ENCODE measurements around the gene DOK5.

The DOK5 gene

GRCh38 chr20:54515793-54516628 lies 40.6 kb downstream of the DOK5 start:
- no peak for DNase-seq (ENCODE audit: low read depth)

- no peak for DNase-seq (ENCODE audit: low read depth)
These were observed 42.0 kb downstream of the DOK5 start for GRCh38 chr20:54517241-54517975.

GRCh38 chr20:54524849-54525248 lies 49.5 kb downstream of the DOK5 start:
- DNase-seq (ENCODE audit: low read depth) = no peak

GRCh38 chr20:54525916-54526590 lies 50.7 kb downstream of the DOK5 start:
- DNase-seq (ENCODE audit: low read depth) = no peak

- no peak for DNase-seq (ENCODE audit: low read depth)
These were observed 51.4 kb downstream of the DOK5 start for GRCh38 chr20:54526801-54527200.

- no peak for DNase-seq (ENCODE audit: low read depth)
These were observed 57.2 kb downstream of the DOK5 start for GRCh38 chr20:54532573-54532972.

- DNase-seq (ENCODE audit: low read depth) = no peak
These were observed 58.7 kb downstream of the DOK5 start for GRCh38 chr20:54534101-54534500.

- DNase-seq (ENCODE audit: low read depth) = no peak
These were observed 59.6 kb downstream of the DOK5 start for GRCh38 chr20:54535033-54535432.

GRCh38 chr20:54535746-54536145 lies 60.4 kb downstream of the DOK5 start:
- DNase-seq (ENCODE audit: low read depth) = no peak

GRCh38 chr20:54539521-54540046 lies 64.2 kb downstream of the DOK5 start:
- no peak for DNase-seq (ENCODE audit: low read depth)

GRCh38 chr20:54543369-54543768 lies 68.0 kb downstream of the DOK5 start:
- DNase-seq (ENCODE audit: low read depth) = no peak

- DNase-seq (ENCODE audit: low read depth) = no peak
These were observed 70.4 kb downstream of the DOK5 start for GRCh38 chr20:54545676-54546358.

- no peak for DNase-seq (ENCODE audit: low read depth)
These were observed 73.5 kb downstream of the DOK5 start for GRCh38 chr20:54548849-54549248.

- no peak for DNase-seq (ENCODE audit: low read depth)
These were observed 74.4 kb downstream of the DOK5 start for GRCh38 chr20:54549658-54550326.

- DNase-seq (ENCODE audit: low read depth) = no peak
These were observed 75.5 kb downstream of the DOK5 start for GRCh38 chr20:54550776-54551396.

- DNase-seq (ENCODE audit: low read depth) = no peak
These were observed 78.6 kb downstream of the DOK5 start for GRCh38 chr20:54554006-54554405.

GRCh38 chr20:54555150-54555549 lies 79.8 kb downstream of the DOK5 start:
- DNase-seq (ENCODE audit: low read depth) = no peak

GRCh38 chr20:54556406-54556805 lies 81.0 kb downstream of the DOK5 start:
- no peak for DNase-seq (ENCODE audit: low read depth)

- no peak for DNase-seq (ENCODE audit: low read depth)
These were observed 82.6 kb downstream of the DOK5 start for GRCh38 chr20:54557806-54558590.

GRCh38 chr20:54559890-54560289 lies 84.5 kb downstream of the DOK5 start:
- DNase-seq (ENCODE audit: low read depth) = no peak
